SK-N-SH (cell line): ENCODE results near the gene SELENOV. TPM values are rescaled to one million over a fixed set of nuclear protein-coding genes. Genes with fewer than 3 reads are reported as not detected.

ENCODE experiments used
- CTCF ChIA-PET: fragments of 300-600, 350-600 bp; formaldehyde crosslinking; extraction: SDS; loops from one replicate; lab custom pipeline; 2021; lab: Yijun Ruan, JAX
- POLR2A ChIA-PET: fragments of 350-600 bp; sonication (Branson Sonifier 250); formaldehyde crosslinking; extraction: SDS; loops from one replicate; lab custom pipeline; 2020; ENCODE audit warnings: antibody characterized with exemption, inconsistent platforms; lab: Yijun Ruan, JAX
- DNase-seq: peaks from one replicate; pipeline ENCODE4 v3.0.0; 2012
- H2AFZ ChIP-seq: fragments of 200-600 bp; sonication (generic); 2 replicates; pipeline ENCODE4 v1.8.1; 2016; ENCODE audit warnings: antibody characterized with exemption, mild to moderate bottlenecking, low read depth
- H3F3A ChIP-seq: fragments of 200-600 bp; sonication (generic); replicated peaks from 2 replicates; pipeline ENCODE3; 2016; ENCODE audit warnings: antibody characterized with exemption, mild to moderate bottlenecking; ENCODE audit not compliant: insufficient read depth
- H3K27ac ChIP-seq, 2 experiments: fragments of 200-500 bp in 1 of 2; fragments of 200-600 bp in 1 of 2; sonication (Bioruptor generic) in 1 of 2; sonication (generic), shearing (Covaris generic) in 1 of 2; 2 replicates each; pipeline versions ENCODE4 v1.5.1 to v1.6.1; 2014 to 2016; ENCODE audit warnings: low read depth in 2 of 2, inconsistent platforms in 1 of 2, low read length in 1 of 2, mild to moderate bottlenecking in 1 of 2, mixed read lengths in 1 of 2
- H3K27me3 ChIP-seq: fragments of 200-600 bp; sonication (generic), shearing (Covaris generic); 2 replicates; pipeline ENCODE4 v1.6.1; 2016; ENCODE audit warnings: mixed run types; ENCODE audit not compliant: insufficient read depth
- H3K36me3 ChIP-seq, 2 experiments: fragments of 200-500 bp in 1 of 2; fragments of 200-600 bp in 1 of 2; sonication (Bioruptor generic) in 1 of 2; sonication (generic) in 1 of 2; replicated peaks in 1 of 2; 2 replicates each; pipeline versions ENCODE3 to v1.5.1; 2014 to 2016; ENCODE audit warnings: low read length in 1 of 2, mild to moderate bottlenecking in 1 of 2; ENCODE audit not compliant: insufficient read depth in 2 of 2, control insufficient read depth in 1 of 2
- H3K4me1 ChIP-seq, 2 experiments: fragments of 200-500 bp in 1 of 2; fragments of 200-600 bp in 1 of 2; sonication (Bioruptor generic) in 1 of 2; sonication (generic), shearing (Covaris generic) in 1 of 2; 2 replicates each; pipeline versions ENCODE4 v1.5.1 to v1.6.1; 2014 to 2016; ENCODE audit warnings: low read depth in 1 of 2, low read length in 1 of 2, mixed run types in 1 of 2; ENCODE audit not compliant: insufficient read depth in 2 of 2, control insufficient read depth in 1 of 2
- H3K4me2 ChIP-seq: fragments of 200-600 bp; sonication (generic), shearing (Covaris generic); 2 replicates; pipeline ENCODE4 v1.6.1; 2017; ENCODE audit warnings: mixed run types
- H3K4me3 ChIP-seq, 2 experiments: fragments of 200-500 bp in 1 of 2; fragments of 200-600 bp in 1 of 2; sonication (Bioruptor generic) in 1 of 2; sonication (generic), shearing (Covaris generic) in 1 of 2; 2 replicates each; pipeline versions ENCODE4 v1.5.1 to v1.8.1; 2014 to 2016; ENCODE audit warnings: low read depth in 2 of 2, inconsistent platforms in 1 of 2, low read length in 1 of 2, mild to moderate bottlenecking in 1 of 2, mixed read lengths in 1 of 2, moderate library complexity in 1 of 2
- H3K79me2 ChIP-seq: fragments of 200-600 bp; sonication (generic); 2 replicates; pipeline ENCODE4 v1.8.1; 2017; ENCODE audit warnings: mild to moderate bottlenecking; ENCODE audit not compliant: insufficient read depth
- H3K9ac ChIP-seq: fragments of 200-600 bp; sonication (generic); 2 replicates; pipeline ENCODE4 v1.6.1; 2017; ENCODE audit warnings: mixed run types
- H3K9me2 ChIP-seq: fragments of 200-600 bp; sonication (generic); 2 replicates; pipeline ENCODE4 v1.6.1; 2017; ENCODE audit warnings: mixed run types
- H3K9me3 ChIP-seq: fragments of 200-600 bp; sonication (generic); 2 replicates; pipeline ENCODE4 v1.6.1; 2017; ENCODE audit warnings: mixed run types, mild to moderate bottlenecking, moderate library complexity
- H4K20me1 ChIP-seq: fragments of 200-600 bp; sonication (generic); 2 replicates; pipeline ENCODE4 v1.6.1; 2017; ENCODE audit warnings: mild to moderate bottlenecking, mixed run types; ENCODE audit not compliant: insufficient read depth
- CHD2 ChIP-seq: fragments of 150-350 bp; IDR thresholded peaks from 2 replicates; pipeline ENCODE4 v1.6.1; 2018; ENCODE audit warnings: low read length; ENCODE audit not compliant: partially characterized antibody
- ELF1 ChIP-seq: IDR thresholded peaks from 2 replicates; pipeline ENCODE4 v1.4.0; 2012
- EZH2phosphoT487 ChIP-seq: fragments of 200-600 bp; sonication (generic); IDR thresholded peaks from 2 replicates; pipeline ENCODE4 v1.6.1; 2017; ENCODE audit warnings: low read depth, mixed run types, mild to moderate bottlenecking, antibody characterized with exemption, moderate library complexity, borderline replicate concordance
- FOSL2 ChIP-seq: IDR thresholded peaks from 2 replicates; pipeline ENCODE4 v1.4.0; 2012; ENCODE audit warnings: low read depth, mild to moderate bottlenecking, moderate library complexity, borderline replicate concordance
- GABPA ChIP-seq: IDR thresholded peaks from 2 replicates; pipeline ENCODE4 v1.4.0; 2012; ENCODE audit warnings: low read depth, mild to moderate bottlenecking
- GATA2 ChIP-seq: sonication (generic); formaldehyde crosslinking; IDR thresholded peaks from 2 replicates; pipeline ENCODE4 v1.5.0; 2020; ENCODE audit warnings: mild to moderate bottlenecking, missing genetic modification reagents
- MXI1 ChIP-seq: IDR thresholded peaks from 2 replicates; pipeline ENCODE4 v1.6.1; 2012; ENCODE audit warnings: mild to moderate bottlenecking, low read depth, low read length, improper control_type of control experiment
- NFIC ChIP-seq: IDR thresholded peaks from 2 replicates; pipeline ENCODE4 v1.4.0; 2012; ENCODE audit warnings: borderline replicate concordance
- NRF1 ChIP-seq: IDR thresholded peaks from 2 replicates; pipeline ENCODE4 v1.6.1; 2012; ENCODE audit warnings: low read depth, mild to moderate bottlenecking, low read length
- RFX5 ChIP-seq: IDR thresholded peaks from 2 replicates; pipeline ENCODE4 v1.6.1; 2012; ENCODE audit warnings: mild to moderate bottlenecking, improper control_type of control experiment, low read length
- RXRA ChIP-seq: IDR thresholded peaks from 2 replicates; pipeline ENCODE4 v1.4.0; 2012; ENCODE audit warnings: low read depth, mild to moderate bottlenecking, borderline replicate concordance
- TAF1 ChIP-seq: IDR thresholded peaks from 2 replicates; pipeline ENCODE4 v1.6.1; 2012; ENCODE audit warnings: low read depth, mild to moderate bottlenecking, low read length, moderate library complexity, borderline replicate concordance
- TEAD4 ChIP-seq: IDR thresholded peaks from 2 replicates; pipeline ENCODE4 v1.4.0; 2012; ENCODE audit warnings: mild to moderate bottlenecking, borderline replicate concordance; ENCODE audit not compliant: insufficient read depth
- WGBS: methylation state at CpG from one replicate; pipeline ENCODE4 v1.1.6; 2017; ENCODE audit warnings: low lambda C conversion rate; 5-methylcytosine and 5-hydroxymethylcytosine counted together
- polyA plus RNA-seq, 3 experiments: library from polyadenylated mRNA; depleted of rRNA; stranded (reverse); fragments of >200 nt; gene quantifications; 2 replicates each; pipeline ENCODE4 v1.2.3, GENCODE V29; 2012
- TF ChIP-seq, protein P1 (sequence below): IDR thresholded peaks from 2 replicates; pipeline ENCODE4 v1.6.1; 2012; ENCODE audit warnings: mild to moderate bottlenecking, low read depth, low read length, moderate library complexity
- TF ChIP-seq, protein P2 (sequence below): IDR thresholded peaks from 2 replicates; pipeline ENCODE4 v1.4.0; 2012; ENCODE audit warnings: low read depth
- TF ChIP-seq, protein P3 (sequence below): IDR thresholded peaks from 2 replicates; pipeline ENCODE4 v1.4.0; 2012; ENCODE audit warnings: low read depth, borderline replicate concordance
- TF ChIP-seq, protein P4 (sequence below): IDR thresholded peaks from 2 replicates; pipeline ENCODE4; 2012
- TF ChIP-seq, protein P5 (sequence below): fragments of 150-350 bp; IDR thresholded peaks from 2 replicates; pipeline ENCODE4 v1.6.1; 2016; ENCODE audit warnings: mild to moderate bottlenecking, low read depth, low read length

SELENOV gene
- polyA plus RNA-seq, 1 of the 3 experiments (the other 2 are of a cell fraction): 0.08 TPM

DNA sequence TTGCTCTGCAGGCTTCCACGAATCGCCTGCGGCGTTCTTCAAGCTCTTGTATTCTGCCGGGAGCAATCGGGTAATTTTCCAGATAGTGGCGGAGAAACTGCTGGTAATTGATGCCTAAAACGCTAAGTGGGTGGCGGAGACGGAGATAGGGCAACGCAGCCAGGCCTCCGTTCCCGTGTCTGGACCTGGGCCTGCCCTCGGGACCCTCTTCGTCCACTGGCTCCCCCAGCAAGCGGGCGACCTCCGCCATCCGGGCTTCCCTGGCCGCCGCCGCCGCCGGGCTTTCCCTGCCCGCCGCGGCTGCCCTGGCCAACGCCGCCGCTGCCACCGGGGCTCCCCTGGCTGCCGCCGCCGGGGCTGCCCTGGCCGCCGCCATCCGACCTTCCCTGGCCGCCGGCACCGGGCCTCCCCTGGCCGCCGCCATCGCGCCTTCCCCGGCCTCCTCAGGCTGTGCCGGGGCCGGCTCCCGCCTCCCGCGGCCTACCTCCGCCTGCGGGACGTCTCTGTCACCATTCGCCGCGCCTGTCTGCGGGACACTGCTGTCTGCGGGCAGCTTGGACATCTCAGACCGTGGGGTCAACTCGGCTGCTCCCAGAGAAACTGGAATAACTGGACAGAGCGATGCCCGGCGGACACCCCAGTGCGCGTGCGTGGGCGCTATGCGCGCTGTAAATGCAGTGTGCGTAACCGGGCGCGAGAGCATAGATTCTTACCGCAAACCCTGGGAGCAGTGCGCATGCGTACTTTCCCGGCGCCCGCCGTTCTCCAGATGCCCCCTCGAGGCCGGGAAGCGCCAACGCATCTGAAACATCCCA lies 24.8 kb downstream of the SELENOV start, which contains the start of gene EID2 (continued):
- TF ChIP-seq, protein P1, sequence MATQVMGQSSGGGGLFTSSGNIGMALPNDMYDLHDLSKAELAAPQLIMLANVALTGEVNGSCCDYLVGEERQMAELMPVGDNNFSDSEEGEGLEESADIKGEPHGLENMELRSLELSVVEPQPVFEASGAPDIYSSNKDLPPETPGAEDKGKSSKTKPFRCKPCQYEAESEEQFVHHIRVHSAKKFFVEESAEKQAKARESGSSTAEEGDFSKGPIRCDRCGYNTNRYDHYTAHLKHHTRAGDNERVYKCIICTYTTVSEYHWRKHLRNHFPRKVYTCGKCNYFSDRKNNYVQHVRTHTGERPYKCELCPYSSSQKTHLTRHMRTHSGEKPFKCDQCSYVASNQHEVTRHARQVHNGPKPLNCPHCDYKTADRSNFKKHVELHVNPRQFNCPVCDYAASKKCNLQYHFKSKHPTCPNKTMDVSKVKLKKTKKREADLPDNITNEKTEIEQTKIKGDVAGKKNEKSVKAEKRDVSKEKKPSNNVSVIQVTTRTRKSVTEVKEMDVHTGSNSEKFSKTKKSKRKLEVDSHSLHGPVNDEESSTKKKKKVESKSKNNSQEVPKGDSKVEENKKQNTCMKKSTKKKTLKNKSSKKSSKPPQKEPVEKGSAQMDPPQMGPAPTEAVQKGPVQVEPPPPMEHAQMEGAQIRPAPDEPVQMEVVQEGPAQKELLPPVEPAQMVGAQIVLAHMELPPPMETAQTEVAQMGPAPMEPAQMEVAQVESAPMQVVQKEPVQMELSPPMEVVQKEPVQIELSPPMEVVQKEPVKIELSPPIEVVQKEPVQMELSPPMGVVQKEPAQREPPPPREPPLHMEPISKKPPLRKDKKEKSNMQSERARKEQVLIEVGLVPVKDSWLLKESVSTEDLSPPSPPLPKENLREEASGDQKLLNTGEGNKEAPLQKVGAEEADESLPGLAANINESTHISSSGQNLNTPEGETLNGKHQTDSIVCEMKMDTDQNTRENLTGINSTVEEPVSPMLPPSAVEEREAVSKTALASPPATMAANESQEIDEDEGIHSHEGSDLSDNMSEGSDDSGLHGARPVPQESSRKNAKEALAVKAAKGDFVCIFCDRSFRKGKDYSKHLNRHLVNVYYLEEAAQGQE: peak; percentile 35; the same call in 1 of the 2 replicates
- TF ChIP-seq RXRA (no peak), CHD2 (no peak), RFX5 (no peak), TAF1 (0 out of 2 replicates have a peak, but pooled peaks have one; percentile 45), NRF1 (peak; percentile 93)
- TF ChIP-seq, protein P2, sequence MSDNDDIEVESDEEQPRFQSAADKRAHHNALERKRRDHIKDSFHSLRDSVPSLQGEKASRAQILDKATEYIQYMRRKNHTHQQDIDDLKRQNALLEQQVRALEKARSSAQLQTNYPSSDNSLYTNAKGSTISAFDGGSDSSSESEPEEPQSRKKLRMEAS: peak; percentile 67; the same call in 1 of the 2 replicates
- TF ChIP-seq, protein P3, sequence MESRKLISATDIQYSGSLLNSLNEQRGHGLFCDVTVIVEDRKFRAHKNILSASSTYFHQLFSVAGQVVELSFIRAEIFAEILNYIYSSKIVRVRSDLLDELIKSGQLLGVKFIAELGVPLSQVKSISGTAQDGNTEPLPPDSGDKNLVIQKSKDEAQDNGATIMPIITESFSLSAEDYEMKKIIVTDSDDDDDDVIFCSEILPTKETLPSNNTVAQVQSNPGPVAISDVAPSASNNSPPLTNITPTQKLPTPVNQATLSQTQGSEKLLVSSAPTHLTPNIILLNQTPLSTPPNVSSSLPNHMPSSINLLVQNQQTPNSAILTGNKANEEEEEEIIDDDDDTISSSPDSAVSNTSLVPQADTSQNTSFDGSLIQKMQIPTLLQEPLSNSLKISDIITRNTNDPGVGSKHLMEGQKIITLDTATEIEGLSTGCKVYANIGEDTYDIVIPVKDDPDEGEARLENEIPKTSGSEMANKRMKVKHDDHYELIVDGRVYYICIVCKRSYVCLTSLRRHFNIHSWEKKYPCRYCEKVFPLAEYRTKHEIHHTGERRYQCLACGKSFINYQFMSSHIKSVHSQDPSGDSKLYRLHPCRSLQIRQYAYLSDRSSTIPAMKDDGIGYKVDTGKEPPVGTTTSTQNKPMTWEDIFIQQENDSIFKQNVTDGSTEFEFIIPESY: no peak

DNA sequence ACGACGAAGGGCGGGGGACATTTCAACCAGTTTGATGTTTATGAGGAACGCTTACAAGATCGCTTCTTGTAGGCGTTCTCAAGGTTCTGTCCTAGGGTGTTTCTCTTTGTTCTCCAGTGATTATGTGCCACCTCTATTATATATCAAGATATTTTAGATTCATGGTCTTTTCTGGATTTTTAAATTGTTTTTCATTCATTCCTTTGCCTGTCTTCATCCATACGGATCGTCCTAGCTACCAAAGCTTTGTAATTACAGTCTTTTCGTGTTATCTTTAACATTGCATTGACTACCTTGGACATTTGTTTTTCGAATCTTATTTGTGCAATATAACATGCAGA lies 25.4 kb downstream of the SELENOV start:
- peak overlapping the region; percentile 9; the same call in 1 of the 2 replicates for H3K4me2 ChIP-seq
- H3K9ac ChIP-seq: no peak overlapping the region; the same call in 1 of the 2 replicates
- H3K27me3 ChIP-seq: peaks cover 3% of the 10 kb centered on the region; the same call in 1 of the 2 replicates
- peak overlapping the region; percentile 77 to 88; a peak in 3 of 4 replicates for H3K4me3 ChIP-seq
- H3K9me3 ChIP-seq: no peaks in the 10 kb centered on the region
- H3K9me2 ChIP-seq: no peaks in the 10 kb centered on the region
- ChIA-PET POLR2A (no interaction called here), CTCF (interaction anchor here (0.6 to 3.1 kb wide), 9 partner anchors 9 to 132 kb away, joined by 3 to 20 read pairs (median 4); partner anchors contain the start of genes DLL3 and RPS16)
- H3K36me3 ChIP-seq: no peaks in the 10 kb centered on the region
- whole genome bisulfite sequencing: 17% methylated on average over 10 of the region's 10 CpGs
- peaks cover 3 to 7% of the 10 kb centered on the region in 2 experiments; a peak in 2 of 4 replicates for H3K4me1 ChIP-seq
- no peak overlapping the region for H3K27ac ChIP-seq
- DNase-seq: no peak
- peak overlapping the region; percentile 75 for H2AFZ ChIP-seq
- peaks cover 29% of the 10 kb centered on the region for H3K79me2 ChIP-seq
- H4K20me1 ChIP-seq: peaks cover 7% of the 10 kb centered on the region; the same call in 1 of the 2 replicates
- no peaks in the 10 kb centered on the region for H3F3A ChIP-seq
- TF ChIP-seq EZH2phosphoT487 (no peak), GATA2 (CRISPR knock-in tag) (no peak), GABPA (no peak), MXI1 (no peak), FOSL2 (no peak), NFIC (no peak), TEAD4 (no peak), ELF1 (no peak), NRF1 (no peak)
- TF ChIP-seq, protein P4, sequence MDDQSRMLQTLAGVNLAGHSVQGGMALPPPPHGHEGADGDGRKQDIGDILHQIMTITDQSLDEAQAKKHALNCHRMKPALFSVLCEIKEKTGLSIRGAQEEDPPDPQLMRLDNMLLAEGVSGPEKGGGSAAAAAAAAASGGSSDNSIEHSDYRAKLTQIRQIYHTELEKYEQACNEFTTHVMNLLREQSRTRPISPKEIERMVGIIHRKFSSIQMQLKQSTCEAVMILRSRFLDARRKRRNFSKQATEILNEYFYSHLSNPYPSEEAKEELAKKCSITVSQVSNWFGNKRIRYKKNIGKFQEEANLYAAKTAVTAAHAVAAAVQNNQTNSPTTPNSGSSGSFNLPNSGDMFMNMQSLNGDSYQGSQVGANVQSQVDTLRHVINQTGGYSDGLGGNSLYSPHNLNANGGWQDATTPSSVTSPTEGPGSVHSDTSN: no peak
- TF ChIP-seq, protein P5, sequence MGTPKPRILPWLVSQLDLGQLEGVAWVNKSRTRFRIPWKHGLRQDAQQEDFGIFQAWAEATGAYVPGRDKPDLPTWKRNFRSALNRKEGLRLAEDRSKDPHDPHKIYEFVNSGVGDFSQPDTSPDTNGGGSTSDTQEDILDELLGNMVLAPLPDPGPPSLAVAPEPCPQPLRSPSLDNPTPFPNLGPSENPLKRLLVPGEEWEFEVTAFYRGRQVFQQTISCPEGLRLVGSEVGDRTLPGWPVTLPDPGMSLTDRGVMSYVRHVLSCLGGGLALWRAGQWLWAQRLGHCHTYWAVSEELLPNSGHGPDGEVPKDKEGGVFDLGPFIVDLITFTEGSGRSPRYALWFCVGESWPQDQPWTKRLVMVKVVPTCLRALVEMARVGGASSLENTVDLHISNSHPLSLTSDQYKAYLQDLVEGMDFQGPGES: no peak
